ENCODE measurements around the gene SLC22A31. TPM values are rescaled to one million over a fixed set of nuclear protein-coding genes. Genes with fewer than 3 reads are reported as not detected.
"Not testable (repeated sequence)": the region's sequence is repeated elsewhere in the genome, so short reads cannot be mapped to it uniquely, and the experiment has no call there.

The SLC22A31 gene
- 6.1 and 6.8 TPM in 2 replicates for total RNA-seq

GRCh38 chr16:89200124-89200849, at the start of gene SLC22A31:
Gene SLC22A31 (minus strand): TSS chr16:89200537. CDS start chr16:89200501, 36 bp downstream.
- no peak for DNase-seq (ENCODE audit: low read depth)
- H3K36me3 ChIP-seq (ENCODE audit: control insufficient read depth, insufficient read depth, low read length) = no peaks in the 10 kb centered on the region
- peak within 1 kb of the TSS; percentile 18 for H3K4me3 ChIP-seq (ENCODE audit: low read depth, low read length)
- TF ChIP-seq CTCF (IDR thresholded peaks at IDR 0.05; ENCODE audit: insufficient read depth, low read length, poor library complexity, severe bottlenecking) = no peak
- peaks cover 35% of the 10 kb centered on the region for H3K27me3 ChIP-seq (ENCODE audit: control insufficient read depth, insufficient read depth, low read length)

GRCh38 chr16:89248196-89248982, 48.1 kb upstream of the SLC22A31 start:
- no peak for DNase-seq (ENCODE audit: low read depth)
- Histone ChIP-seq H3K36me3 (ENCODE audit: control insufficient read depth, insufficient read depth, low read length) (no peaks in the 10 kb centered on the region), H3K4me3 (ENCODE audit: low read depth, low read length) (peak overlapping the region; percentile 52), H3K27me3 (ENCODE audit: control insufficient read depth, insufficient read depth, low read length) (no peaks in the 10 kb centered on the region)
- TF ChIP-seq CTCF (IDR thresholded peaks at IDR 0.05; ENCODE audit: insufficient read depth, low read length, poor library complexity, severe bottlenecking) = no peak

- H3K4me3 ChIP-seq (ENCODE audit: low read depth, low read length) = peak overlapping the region; percentile 52
Observed at GRCh38 chr16:89247734-89248075, 47.4 kb upstream of the SLC22A31 start.

GRCh38 chr16:89246903-89247733, 46.8 kb upstream of the SLC22A31 start:
- no peak for DNase-seq (ENCODE audit: low read depth)
- no peak for TF ChIP-seq CTCF (IDR thresholded peaks at IDR 0.05; ENCODE audit: insufficient read depth, low read length, poor library complexity, severe bottlenecking)
- no peaks in the 10 kb centered on the region for H3K27me3 ChIP-seq (ENCODE audit: control insufficient read depth, insufficient read depth, low read length)
- H3K36me3 ChIP-seq (ENCODE audit: control insufficient read depth, insufficient read depth, low read length) = no peaks in the 10 kb centered on the region
- peak overlapping the region; percentile 52 for H3K4me3 ChIP-seq (ENCODE audit: low read depth, low read length)

More at GRCh38 chr16:89247734-89248075, 47.4 kb upstream of the SLC22A31 start:
- H3K36me3 ChIP-seq (ENCODE audit: control insufficient read depth, insufficient read depth, low read length); H3K27me3 ChIP-seq (ENCODE audit: control insufficient read depth, insufficient read depth, low read length); DNase-seq (ENCODE audit: low read depth): not testable (repeated sequence)

GRCh38 chr16:89246383-89246902, 46.1 kb upstream of the SLC22A31 start:
- H3K4me3 ChIP-seq (ENCODE audit: low read depth, low read length) = peak overlapping the region; percentile 52
- no peaks in the 10 kb centered on the region for H3K36me3 ChIP-seq (ENCODE audit: control insufficient read depth, insufficient read depth, low read length)
- no peak for DNase-seq (ENCODE audit: low read depth)
- no peaks in the 10 kb centered on the region for H3K27me3 ChIP-seq (ENCODE audit: control insufficient read depth, insufficient read depth, low read length)
- peak; percentile 2 for TF ChIP-seq CTCF (IDR thresholded peaks at IDR 0.05; ENCODE audit: insufficient read depth, low read length, poor library complexity, severe bottlenecking)

GRCh38 chr16:89244754-89245153, 44.4 kb upstream of the SLC22A31 start:
- Histone ChIP-seq H3K4me3 (ENCODE audit: low read depth, low read length) (no peak overlapping the region), H3K27me3 (ENCODE audit: control insufficient read depth, insufficient read depth, low read length) (no peaks in the 10 kb centered on the region), H3K36me3 (ENCODE audit: control insufficient read depth, insufficient read depth, low read length) (no peaks in the 10 kb centered on the region)
- no peak for DNase-seq (ENCODE audit: low read depth)
- TF ChIP-seq CTCF (IDR thresholded peaks at IDR 0.05; ENCODE audit: insufficient read depth, low read length, poor library complexity, severe bottlenecking) = no peak

- H3K27me3 ChIP-seq (ENCODE audit: control insufficient read depth, insufficient read depth, low read length); H3K4me3 ChIP-seq (ENCODE audit: low read depth, low read length); DNase-seq (ENCODE audit: low read depth); H3K36me3 ChIP-seq (ENCODE audit: control insufficient read depth, insufficient read depth, low read length): not testable (repeated sequence)
Observed at GRCh38 chr16:89244264-89244663, 43.9 kb upstream of the SLC22A31 start.
